GM13976 (cell line): Measurements from ENCODE around the gene TRIM43.
"Not testable (repeated sequence)": the region's sequence is repeated elsewhere in the genome, so short reads cannot be mapped to it uniquely, and the experiment has no call there.

ENCODE experiments used
- DNase-seq: peaks from one replicate; pipeline ENCODE4 v3.0.0; 2012; ENCODE audit warnings: low spot score
- in situ Hi-C: fragments of 300-500 bp; cut with MboI; formaldehyde crosslinking; loops from one replicate; pipeline ENCODE4 v1.12.0; 2022; ENCODE audit warnings: low sequenced_read_pairs, mixed read lengths, inconsistent platforms; ENCODE audit not compliant: unreplicated experiment
- TF ChIP-seq, protein P1 (sequence below): IDR thresholded peaks from 2 replicates; pipeline ENCODE4 v1.5.1; 2012; ENCODE audit warnings: borderline replicate concordance, mild to moderate bottlenecking; ENCODE audit not compliant: insufficient read depth; ENCODE audit errors: extremely low read depth, missing control alignments, control extremely low read depth

The TRIM43 gene

GRCh38 chr2:95591701-95592100 is at the start of gene TRIM43:
TRIM43 (plus strand) TSS chr2:95592001; CDS start chr2:95594024, 2,023 bp downstream.
- in situ Hi-C loops, DNase-seq: not testable (repeated sequence)

DNA sequence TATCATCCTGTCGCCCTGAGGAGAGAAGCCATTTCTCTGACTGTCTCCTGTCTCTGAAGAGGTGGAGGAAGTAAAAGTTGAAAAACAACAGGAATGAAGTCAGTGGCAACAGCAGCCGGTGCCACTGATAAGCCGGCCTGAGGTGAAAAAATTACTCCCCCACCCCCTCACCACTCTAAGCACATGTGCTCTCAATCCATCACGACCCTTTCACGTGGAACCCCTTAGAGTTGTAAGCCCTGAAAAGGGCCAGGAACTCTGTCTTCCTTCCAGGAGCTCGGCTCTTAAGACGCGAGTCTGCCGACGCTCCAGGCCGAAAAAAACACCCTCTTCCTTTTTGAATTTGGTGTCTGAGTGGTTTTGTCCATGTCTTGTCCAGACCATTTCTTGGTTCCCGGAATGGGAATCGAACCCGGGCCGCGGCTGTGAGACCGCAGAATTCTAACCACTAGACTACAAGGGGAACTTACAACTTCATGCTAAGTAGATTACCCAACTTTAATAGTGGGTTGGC is 40.7 kb upstream of the TRIM43 start:
- TF ChIP-seq, protein P1, sequence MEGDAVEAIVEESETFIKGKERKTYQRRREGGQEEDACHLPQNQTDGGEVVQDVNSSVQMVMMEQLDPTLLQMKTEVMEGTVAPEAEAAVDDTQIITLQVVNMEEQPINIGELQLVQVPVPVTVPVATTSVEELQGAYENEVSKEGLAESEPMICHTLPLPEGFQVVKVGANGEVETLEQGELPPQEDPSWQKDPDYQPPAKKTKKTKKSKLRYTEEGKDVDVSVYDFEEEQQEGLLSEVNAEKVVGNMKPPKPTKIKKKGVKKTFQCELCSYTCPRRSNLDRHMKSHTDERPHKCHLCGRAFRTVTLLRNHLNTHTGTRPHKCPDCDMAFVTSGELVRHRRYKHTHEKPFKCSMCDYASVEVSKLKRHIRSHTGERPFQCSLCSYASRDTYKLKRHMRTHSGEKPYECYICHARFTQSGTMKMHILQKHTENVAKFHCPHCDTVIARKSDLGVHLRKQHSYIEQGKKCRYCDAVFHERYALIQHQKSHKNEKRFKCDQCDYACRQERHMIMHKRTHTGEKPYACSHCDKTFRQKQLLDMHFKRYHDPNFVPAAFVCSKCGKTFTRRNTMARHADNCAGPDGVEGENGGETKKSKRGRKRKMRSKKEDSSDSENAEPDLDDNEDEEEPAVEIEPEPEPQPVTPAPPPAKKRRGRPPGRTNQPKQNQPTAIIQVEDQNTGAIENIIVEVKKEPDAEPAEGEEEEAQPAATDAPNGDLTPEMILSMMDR: no peak
- no peak for DNase-seq
- in situ Hi-C loops: no loop called here

DNA sequence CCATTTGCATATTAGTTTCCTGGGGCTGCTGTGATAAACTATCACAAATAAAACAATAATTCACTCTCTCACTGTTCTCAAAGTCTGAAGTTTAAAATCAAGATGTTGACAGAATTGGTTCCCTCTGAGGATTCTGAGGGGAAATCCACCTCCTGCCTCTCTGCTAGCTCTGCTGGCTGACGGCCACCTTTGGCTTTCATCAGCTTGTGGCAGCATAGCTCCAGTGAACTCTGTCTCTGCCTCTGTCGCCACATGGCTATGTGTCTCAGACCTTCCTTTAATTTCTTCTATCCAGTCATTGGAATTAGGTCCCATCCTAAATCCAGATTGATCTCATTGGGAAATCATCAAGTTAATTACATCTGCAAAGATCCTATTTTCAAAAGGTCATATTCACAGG is 38.9 kb upstream of the TRIM43 start:
- no peak for DNase-seq
- TF ChIP-seq, protein P1: no peak
- in situ Hi-C loops: no loop called here

DNA sequence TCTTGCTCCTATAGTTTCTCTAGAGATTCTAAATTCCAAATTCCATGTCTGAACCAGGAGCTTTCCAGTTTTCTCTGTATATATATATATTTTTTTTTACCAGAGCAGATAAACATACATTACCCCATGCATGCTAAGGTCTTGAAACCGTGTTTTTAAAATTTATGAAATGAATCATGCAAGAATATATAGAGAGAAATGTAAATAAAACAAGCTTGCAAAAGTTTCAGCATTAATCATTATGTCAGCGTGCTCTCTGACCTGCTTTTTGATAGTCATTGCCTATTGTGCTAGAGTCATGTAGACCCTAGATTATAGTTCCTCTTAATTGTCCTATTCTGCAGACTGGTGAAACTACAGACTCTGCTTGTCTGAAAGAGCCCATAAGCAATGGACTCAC is 22.6 kb upstream of the TRIM43 start:
- no peak for DNase-seq
- TF ChIP-seq, protein P1: no peak
- in situ Hi-C loops: no loop called here

DNA sequence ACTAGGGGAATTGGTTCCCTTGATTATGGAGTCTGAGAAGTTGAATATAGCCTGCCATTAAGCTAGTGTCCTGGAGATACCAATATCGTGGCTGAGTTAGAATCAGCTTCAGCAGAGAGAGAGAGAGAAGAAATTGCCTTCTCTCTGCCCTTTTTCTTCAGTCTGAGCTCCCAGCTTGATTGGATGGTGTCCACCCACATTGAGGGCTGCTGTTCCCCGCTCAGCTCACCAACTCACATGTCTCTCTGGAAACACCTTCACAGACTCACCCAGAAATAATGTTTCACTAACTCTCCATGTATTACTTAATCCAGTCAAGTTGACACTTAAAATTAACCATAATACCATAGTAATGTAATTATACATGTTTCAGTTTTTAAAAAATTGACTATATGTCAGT is 17.9 kb upstream of the TRIM43 start:
- in situ Hi-C loops: no loop called here
- no peak for DNase-seq
- TF ChIP-seq, protein P1: no peak

- in situ Hi-C loops: no loop called here
- no peak for DNase-seq
- TF ChIP-seq, protein P1: no peak
These were observed 17.3 kb upstream of the TRIM43 start for GRCh38 chr2:95574506-95574905.

GRCh38 chr2:95575857-95576256 is 15.9 kb upstream of the TRIM43 start:
- in situ Hi-C loops: no loop called here
- DNase-seq: no peak
- TF ChIP-seq, protein P1: no peak
